ENCODE results near the gene SLC29A2. TPM values are rescaled to one million over a fixed set of nuclear protein-coding genes. Genes with fewer than 3 reads are reported as not detected.
"Not testable (repeated sequence)": the region's sequence is repeated elsewhere in the genome, so short reads cannot be mapped to it uniquely, and the experiment has no call there.

Gene SLC29A2
- total RNA-seq, 2 experiments from 2014 or later = 6.6 to 7.4 TPM

DNA sequence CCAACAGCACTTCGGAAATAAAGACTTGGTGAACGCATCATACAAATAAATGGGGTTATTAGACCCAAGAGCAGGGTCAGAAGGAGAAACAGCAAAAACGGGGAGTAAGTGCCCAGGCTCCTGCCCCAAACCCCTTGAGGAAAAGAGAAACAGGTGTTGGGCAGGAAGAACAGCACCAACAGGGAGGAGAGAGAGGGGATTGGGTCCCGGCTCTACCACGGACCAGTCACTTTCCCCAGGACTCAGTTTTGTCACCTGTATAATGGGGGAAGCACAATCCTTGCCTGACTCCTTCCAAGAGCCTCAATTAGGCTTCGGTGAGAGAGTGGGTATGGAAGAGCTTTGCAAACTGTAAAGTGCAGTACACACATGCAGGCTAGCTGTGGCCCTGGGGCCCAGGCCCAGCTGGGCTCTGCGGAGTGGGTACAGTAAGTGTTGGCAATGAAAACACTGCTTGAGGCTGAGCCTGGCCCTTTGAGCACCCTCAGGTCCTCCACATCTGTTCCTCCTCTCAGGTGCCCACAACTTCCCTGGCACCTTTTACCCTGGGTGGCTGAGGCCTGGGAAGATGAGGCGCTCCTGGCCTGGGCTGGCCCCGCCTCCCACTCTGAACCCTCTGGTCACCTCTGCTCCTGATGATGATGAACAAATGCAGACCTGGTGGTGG is 8.9 kb downstream of the SLC29A2 start:
- Mint-ChIP-seq H3K9me3 (no peaks in the 10 kb centered on the region), H3K27ac (no peak overlapping the region), H3K4me1 (ENCODE audit: low read depth) (no peaks in the 10 kb centered on the region), H3K36me3 (ENCODE audit: low read depth) (peaks cover 7% of the 10 kb centered on the region), H3K27me3 (ENCODE audit: low read depth) (no peaks in the 10 kb centered on the region), H3K4me3 (no peak overlapping the region)
- DNase-seq = no peak
- intact Hi-C loops (cut with micrococcal nuclease) = loop anchor here (1.0 kb wide), 1 partner anchor 27 kb away; no protein-coding TSS in a partner anchor
- CTCF ChIA-PET = interaction anchor here (0.8 to 1.7 kb wide), 7 partner anchors 8 to 60 kb away, joined by 3 to 13 read pairs (median 5); partner anchors contain the start of gene B4GAT1

DNA sequence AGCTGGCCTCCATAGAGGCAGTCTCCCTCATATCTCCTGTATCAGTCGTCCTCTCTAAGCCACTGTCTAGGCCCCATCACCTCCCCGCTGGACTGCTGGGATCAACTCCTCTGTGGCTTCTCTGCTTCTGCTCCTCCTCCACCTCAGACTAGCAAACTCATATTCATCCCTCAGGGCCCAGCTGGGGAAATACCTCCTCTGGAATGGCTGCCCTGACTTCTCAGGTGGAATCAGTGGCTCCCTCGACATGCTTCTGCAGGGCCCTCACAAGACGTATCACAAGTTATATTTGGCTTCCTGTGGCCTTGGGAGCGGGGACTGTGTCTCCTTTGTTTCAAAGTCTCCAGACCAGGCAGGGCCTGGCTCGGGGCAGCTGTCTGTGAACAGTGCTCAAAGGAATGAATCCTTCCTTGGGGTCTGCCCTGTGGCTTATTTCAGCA is 10.0 kb downstream of the SLC29A2 start:
- CTCF ChIA-PET = interaction anchor here (1.0 to 1.5 kb wide), 4 partner anchors 11 to 50 kb away, joined by 3 to 6 read pairs (median 4); no protein-coding TSS in a partner anchor
- H3K4me1 Mint-ChIP-seq (ENCODE audit: low read depth) = no peaks in the 10 kb centered on the region
- H3K27ac Mint-ChIP-seq = peak overlapping the region; percentile 24
- no peak for DNase-seq
- no peaks in the 10 kb centered on the region for H3K9me3 Mint-ChIP-seq
- peaks cover 6% of the 10 kb centered on the region for H3K36me3 Mint-ChIP-seq (ENCODE audit: low read depth)
- intact Hi-C loops (cut with micrococcal nuclease) = no loop called here
- no peak overlapping the region for H3K4me3 Mint-ChIP-seq
- H3K27me3 Mint-ChIP-seq (ENCODE audit: low read depth) = no peaks in the 10 kb centered on the region

DNA sequence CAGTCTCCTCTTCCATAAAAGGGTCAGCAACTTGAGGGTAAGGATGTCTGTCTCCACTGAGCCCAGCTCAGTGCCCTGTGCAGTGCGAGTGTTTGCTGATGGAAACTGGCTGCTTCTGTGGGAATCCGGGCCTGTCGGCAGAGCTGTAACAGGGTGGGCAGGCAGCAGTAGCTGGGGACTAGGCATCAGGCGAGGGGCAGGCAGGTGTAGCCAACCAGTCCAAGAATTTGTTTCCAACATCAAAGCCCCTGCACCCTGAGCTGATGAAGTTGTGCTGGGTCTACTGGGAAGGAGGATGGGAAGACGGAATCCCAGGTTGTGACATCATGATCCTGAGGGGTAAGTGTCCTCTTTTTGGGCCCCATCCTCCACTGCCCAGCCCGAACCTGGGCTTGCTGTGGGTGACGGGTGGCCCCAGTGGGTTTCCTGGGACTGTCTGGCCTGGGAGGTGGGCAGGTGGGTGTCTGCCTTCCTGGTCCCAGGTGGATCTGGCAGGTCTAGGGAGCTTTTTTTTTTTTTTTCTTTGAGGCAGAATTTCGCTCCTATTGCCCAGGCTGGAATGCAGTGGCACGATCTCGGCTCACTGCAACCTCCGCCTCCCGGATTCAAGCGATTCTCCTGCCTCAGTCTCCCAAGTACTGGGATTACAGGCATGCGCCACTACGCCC is 11.0 kb downstream of the SLC29A2 start:
- H3K4me3 Mint-ChIP-seq = no peak overlapping the region
- no peaks in the 10 kb centered on the region for H3K4me1 Mint-ChIP-seq (ENCODE audit: low read depth)
- intact Hi-C loops (cut with micrococcal nuclease) = no loop called here
- H3K9me3 Mint-ChIP-seq = no peaks in the 10 kb centered on the region
- H3K36me3 Mint-ChIP-seq (ENCODE audit: low read depth) = peaks cover 5% of the 10 kb centered on the region
- DNase-seq = no peak
- H3K27me3 Mint-ChIP-seq (ENCODE audit: low read depth) = no peaks in the 10 kb centered on the region
- no peak overlapping the region for H3K27ac Mint-ChIP-seq
- CTCF ChIA-PET = interaction anchor here (1.0 to 1.5 kb wide), 3 partner anchors 26 to 49 kb away, joined by 3 to 6 read pairs (median 4); no protein-coding TSS in a partner anchor

DNA sequence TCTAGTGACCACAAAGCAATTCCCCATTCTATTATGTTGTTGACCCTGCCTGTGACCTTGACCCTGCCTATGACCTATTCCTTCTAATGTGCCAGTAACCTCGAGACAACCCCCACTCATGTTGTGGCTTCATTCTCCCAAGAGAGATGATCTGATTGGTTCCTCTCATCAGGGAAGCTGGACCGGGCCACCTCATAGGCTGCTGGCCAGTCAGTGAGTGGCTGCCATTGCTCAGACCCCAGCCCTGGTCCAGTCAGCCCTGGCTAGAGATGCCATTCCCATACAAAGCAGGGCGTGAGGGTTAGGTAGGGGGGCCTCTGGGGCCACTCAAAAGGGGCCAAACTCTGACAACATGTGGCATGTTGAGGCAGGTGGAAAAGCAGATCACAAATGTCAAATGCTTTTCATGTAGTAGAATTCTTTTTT is 11.9 kb downstream of the SLC29A2 start:
- Mint-ChIP-seq H3K4me1 (ENCODE audit: low read depth) (no peaks in the 10 kb centered on the region), H3K27ac (no peak overlapping the region), H3K36me3 (ENCODE audit: low read depth) (peaks cover 1% of the 10 kb centered on the region), H3K27me3 (ENCODE audit: low read depth) (no peaks in the 10 kb centered on the region), H3K9me3 (no peaks in the 10 kb centered on the region), H3K4me3 (no peak overlapping the region)
- no peak for DNase-seq
- intact Hi-C loops (cut with micrococcal nuclease) = no loop called here
- CTCF ChIA-PET = no interaction called here

DNA sequence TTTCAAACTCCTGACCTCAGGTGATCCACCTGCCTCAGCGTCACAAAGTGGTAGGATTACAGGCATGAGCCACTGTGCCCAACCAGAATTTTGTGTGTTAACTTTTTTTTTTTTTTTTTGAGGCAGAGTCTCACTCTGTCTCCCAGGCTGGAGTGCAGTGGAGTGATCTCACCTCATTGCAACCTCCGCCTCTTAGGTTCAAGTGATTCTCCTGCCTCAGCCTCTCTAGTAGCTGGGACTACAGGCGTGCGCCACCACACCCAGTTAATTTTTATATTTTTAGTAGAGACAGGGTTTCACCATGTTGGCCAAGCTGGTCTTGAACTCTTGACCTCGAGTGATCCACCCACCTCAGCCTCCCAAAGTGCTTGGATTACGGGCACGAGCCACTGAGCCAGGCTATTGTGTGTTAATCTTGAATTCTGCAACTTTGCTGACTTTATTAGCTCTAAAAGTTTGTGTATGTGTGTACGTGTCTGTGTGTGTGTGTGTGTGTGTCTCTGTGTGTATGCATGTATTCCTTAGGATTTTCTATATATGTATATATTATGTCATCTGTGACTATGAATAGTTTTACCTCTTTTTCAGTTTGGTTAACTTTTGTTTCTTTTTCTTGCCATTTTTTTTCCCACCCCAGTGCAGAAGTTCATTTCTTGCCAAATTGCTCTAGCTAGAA is 20.9 kb downstream of the SLC29A2 start:
- DNase-seq; H3K4me3 Mint-ChIP-seq; intact Hi-C loops (cut with micrococcal nuclease); H3K9me3 Mint-ChIP-seq; H3K27me3 Mint-ChIP-seq (ENCODE audit: low read depth); H3K27ac Mint-ChIP-seq; H3K36me3 Mint-ChIP-seq (ENCODE audit: low read depth): not testable (repeated sequence)
- CTCF ChIA-PET = interaction anchor here (0.7 to 2.1 kb wide), 3 partner anchors 13 to 80 kb away, joined by 3 to 13 read pairs (median 6); no protein-coding TSS in a partner anchor
- peaks cover 18% of the 10 kb centered on the region for H3K4me1 Mint-ChIP-seq (ENCODE audit: low read depth)

DNA sequence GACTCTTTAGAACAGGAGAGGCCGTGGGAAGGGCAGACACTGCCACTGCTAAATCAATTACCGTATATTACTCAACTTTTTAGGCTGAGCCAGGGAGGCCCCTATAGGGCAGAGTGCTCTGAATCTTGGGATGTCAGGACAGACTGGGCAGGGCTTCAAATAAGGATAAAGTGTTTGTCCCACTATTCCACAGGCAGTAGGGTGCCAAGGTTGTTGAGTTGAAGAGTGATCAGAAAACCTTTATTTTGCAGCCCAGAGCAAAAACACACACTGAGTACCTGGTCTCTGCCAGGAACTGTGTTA is 22.5 kb downstream of the SLC29A2 start:
- no peaks in the 10 kb centered on the region for H3K9me3 Mint-ChIP-seq
- no peak overlapping the region for H3K27ac Mint-ChIP-seq
- H3K36me3 Mint-ChIP-seq (ENCODE audit: low read depth) = peaks cover 3% of the 10 kb centered on the region
- peaks cover 29% of the 10 kb centered on the region for H3K4me1 Mint-ChIP-seq (ENCODE audit: low read depth)
- H3K27me3 Mint-ChIP-seq (ENCODE audit: low read depth) = peaks cover 3% of the 10 kb centered on the region
- no peak overlapping the region for H3K4me3 Mint-ChIP-seq
- no peak for DNase-seq
- intact Hi-C loops (cut with micrococcal nuclease) = loop anchor here (5.0 kb wide), 3 partner anchors 38 to 268 kb away; partner anchors contain the start of genes MRPL11 and RBM14
- CTCF ChIA-PET = no interaction called here

DNA sequence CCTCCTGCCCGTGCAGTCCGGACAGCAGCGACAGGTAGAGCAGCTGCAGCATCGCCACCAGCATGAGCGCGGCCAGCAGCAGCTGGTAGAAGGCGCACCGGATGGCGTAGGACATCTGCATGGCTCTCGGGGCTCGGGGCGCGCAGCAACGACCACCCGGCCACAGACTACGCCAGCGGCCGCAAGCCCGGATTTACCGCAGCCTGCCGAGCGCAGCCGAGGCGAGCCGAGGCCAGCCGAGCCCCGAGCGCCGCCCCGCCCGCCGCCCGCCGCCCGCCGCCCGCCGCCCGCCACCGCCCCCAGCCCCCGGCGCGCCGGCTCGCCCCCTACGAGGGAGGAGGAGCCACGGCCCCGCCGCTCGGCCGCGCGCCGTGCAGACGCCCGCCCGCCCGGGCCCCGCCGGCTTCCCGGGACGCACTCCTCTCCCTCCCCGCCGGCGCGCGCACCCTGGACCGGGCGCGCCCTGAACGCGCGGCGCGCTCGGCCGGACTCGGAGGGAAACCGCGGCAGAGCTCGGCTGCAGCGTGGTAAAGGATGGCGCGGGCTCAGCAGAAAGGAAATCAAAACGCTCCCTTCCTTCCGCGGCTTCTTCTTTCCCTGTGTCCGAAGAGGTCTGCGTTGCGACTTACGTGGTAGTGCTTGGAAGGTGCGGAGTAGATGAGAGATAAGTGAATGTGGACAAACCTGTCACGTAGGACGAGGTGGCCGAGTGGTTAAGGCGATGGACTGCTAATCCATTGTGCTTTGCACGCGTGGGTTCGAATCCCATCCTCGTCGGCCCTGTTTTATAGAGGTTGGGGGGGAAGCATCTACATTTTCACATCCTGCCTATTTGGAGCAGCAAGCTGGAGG is 23.9 kb downstream of the SLC29A2 start, which contains the start of gene B4GAT1:
Gene B4GAT1, minus strand, starts transcription at position 205 of the 852 bp plus-strand sequence. Its CDS starts 84 bp downstream, at position 121.
- CTCF ChIA-PET = interaction anchor here (0.6 to 5.9 kb wide), 7 partner anchors 8 to 41 kb away, joined by 3 to 32 read pairs (median 4); partner anchors contain the start of gene SLC29A2
- Mint-ChIP-seq H3K4me1 (ENCODE audit: low read depth) (peaks cover 43% of the 10 kb centered on the region), H3K9me3 (no peaks in the 10 kb centered on the region), H3K4me3 (peak within 1 kb of the TSS; percentile 93), H3K27me3 (ENCODE audit: low read depth) (peaks cover 3% of the 10 kb centered on the region), H3K27ac (peak within 1 kb of the TSS; percentile 94), H3K36me3 (ENCODE audit: low read depth) (peaks cover 3% of the 10 kb centered on the region)
- DNase-seq = peak; percentile 93
- intact Hi-C loops (cut with micrococcal nuclease) = loop anchor here (5.0 kb wide), 3 partner anchors 40 to 270 kb away; partner anchors contain the start of genes MRPL11 and RBM14

DNA sequence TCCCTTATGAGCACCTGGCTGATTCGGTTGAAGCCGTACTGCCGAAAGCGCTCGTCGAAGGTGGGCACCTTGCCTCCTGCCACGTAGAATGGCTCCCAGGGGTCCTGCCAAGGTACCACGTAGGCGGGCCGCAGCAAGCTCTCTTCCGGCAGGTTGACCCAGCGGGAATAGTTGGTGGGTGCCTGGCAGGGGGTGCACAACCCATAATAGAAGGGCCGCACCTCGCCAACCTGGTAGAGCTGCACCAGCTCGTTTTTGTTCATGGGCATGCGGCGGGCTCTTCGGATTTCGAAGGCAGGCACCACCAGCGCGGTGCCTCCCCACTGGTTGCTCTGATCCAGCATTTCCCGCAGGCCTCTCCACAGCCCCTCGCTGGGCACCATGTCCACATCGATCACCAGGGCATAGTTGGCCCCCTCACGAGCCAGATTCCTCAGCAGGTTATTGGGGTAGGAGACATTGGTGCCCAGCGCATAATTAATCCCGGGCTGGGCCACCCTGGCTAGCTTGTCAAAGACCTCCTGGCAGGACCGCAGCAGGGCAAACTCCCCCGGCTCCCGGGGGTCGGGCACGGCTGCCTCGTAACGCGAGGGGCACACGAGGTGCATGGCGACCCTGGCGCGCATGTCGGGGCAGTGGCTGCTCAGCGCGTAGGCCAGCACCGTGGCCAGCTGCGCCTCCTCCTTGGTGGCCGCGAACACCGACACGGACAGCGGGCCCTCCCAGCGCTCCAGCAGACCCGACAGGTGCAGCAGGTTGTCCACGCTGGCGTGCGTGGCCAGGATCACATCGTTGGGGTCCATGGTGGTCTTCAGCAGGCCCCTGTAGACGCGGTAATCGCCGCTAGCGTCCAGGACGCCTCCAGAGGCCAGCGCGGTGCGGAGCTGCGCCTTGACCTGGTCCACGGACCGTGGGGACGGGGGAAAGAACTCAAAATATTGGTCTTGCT is 24.8 kb downstream of the SLC29A2 start:
- DNase-seq = no peak
- H3K27ac Mint-ChIP-seq = peak overlapping the region; percentile 63
- peak overlapping the region; percentile 93 for H3K4me3 Mint-ChIP-seq
- peaks cover 42% of the 10 kb centered on the region for H3K4me1 Mint-ChIP-seq (ENCODE audit: low read depth)
- no peaks in the 10 kb centered on the region for H3K9me3 Mint-ChIP-seq
- peaks cover 3% of the 10 kb centered on the region for H3K27me3 Mint-ChIP-seq (ENCODE audit: low read depth)
- CTCF ChIA-PET = interaction anchor here (2.1 to 5.9 kb wide), 3 partner anchors 17 to 40 kb away, joined by 7 to 32 read pairs (median 15); no protein-coding TSS in a partner anchor
- intact Hi-C loops (cut with micrococcal nuclease) = loop anchor here (5.0 kb wide), 3 partner anchors 41 to 271 kb away; partner anchors contain the start of genes MRPL11 and RBM14
- H3K36me3 Mint-ChIP-seq (ENCODE audit: low read depth) = peaks cover 4% of the 10 kb centered on the region

DNA sequence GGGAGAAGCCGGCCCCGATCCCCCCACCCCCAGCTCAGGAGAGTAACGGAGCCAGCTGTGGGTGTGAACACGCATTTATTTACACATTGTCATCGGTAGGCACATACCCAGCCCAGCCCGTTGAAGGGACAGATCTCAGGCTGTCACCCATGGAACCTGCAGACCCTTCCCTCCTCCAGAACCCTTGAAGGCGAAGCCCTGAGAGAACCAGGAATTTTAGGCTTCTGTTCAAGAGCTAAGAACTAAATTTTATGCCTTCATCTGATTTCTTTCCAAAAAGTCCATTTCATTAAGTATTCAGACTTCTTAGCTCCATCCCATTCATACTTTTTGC is 26.3 kb downstream of the SLC29A2 start:
- peaks cover 9% of the 10 kb centered on the region for H3K36me3 Mint-ChIP-seq (ENCODE audit: low read depth)
- intact Hi-C loops (cut with micrococcal nuclease) = loop anchor here (1.0 to 5.0 kb wide), 9 partner anchors 9 to 272 kb away; partner anchors contain the start of genes MRPL11, RBM14, RIN1 and SLC29A2
- H3K4me1 Mint-ChIP-seq (ENCODE audit: low read depth) = peaks cover 42% of the 10 kb centered on the region
- H3K27ac Mint-ChIP-seq = peak overlapping the region; percentile 85
- peaks cover 3% of the 10 kb centered on the region for H3K27me3 Mint-ChIP-seq (ENCODE audit: low read depth)
- DNase-seq = no peak
- no peaks in the 10 kb centered on the region for H3K9me3 Mint-ChIP-seq
- H3K4me3 Mint-ChIP-seq = peak overlapping the region; percentile 93
- CTCF ChIA-PET = interaction anchor here (0.5 to 5.9 kb wide), 6 partner anchors 9 to 465 kb away, joined by 3 to 32 read pairs (median 4); partner anchors contain the start of gene RIN1

DNA sequence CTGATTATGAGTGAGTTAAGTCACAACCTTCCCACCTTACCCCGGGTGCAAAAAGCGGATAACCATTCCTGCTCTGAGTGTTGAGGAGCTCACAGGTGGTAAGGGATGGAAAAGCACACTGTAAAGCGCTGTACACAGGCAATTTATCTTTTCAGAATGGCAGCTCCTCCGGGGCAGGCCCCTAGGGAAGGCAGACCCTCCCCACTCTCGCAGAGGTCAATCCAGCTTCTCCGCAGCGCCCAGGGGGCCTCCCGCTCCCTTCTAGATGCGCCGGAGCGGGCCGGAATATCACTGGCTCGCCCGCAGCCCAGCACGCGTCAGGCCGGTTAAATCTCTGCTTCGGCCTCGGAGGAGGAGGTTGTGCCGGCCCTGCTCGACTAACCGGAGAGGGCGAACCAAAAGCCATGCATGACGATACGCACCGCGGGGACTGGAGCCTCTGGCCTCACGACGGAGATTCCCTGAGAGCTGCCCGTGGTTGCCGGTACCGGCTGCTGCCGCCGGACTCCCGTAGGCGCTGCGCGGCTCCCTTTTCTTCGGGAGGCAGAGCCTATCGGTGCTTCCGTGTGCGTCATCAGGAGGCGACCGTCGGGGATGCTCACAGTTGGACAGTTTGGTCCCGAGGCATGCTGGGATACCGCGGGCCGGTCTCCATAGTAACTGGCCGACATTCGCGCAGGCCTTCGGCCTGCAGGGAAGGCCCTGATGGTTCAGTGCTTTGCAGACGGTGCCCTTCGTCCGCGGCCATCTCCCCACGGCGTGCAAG is 26.8 kb downstream of the SLC29A2 start, which contains the start of gene BRMS1:
Gene BRMS1, minus strand, starts transcription at position 555 of the 766 bp plus-strand sequence. CDS start 2,870 bp downstream, outside the sequence.
- peaks cover 42% of the 10 kb centered on the region for H3K4me1 Mint-ChIP-seq (ENCODE audit: low read depth)
- H3K4me3 Mint-ChIP-seq = peak within 1 kb of the TSS; percentile 93
- DNase-seq = peak; percentile 99
- CTCF ChIA-PET = interaction anchor here (0.6 to 5.9 kb wide), 5 partner anchors 8 to 44 kb away, joined by 3 to 32 read pairs (median 4); partner anchors contain the start of gene RIN1
- H3K27ac Mint-ChIP-seq = peak within 1 kb of the TSS; percentile 85
- intact Hi-C loops (cut with micrococcal nuclease) = loop anchor here (1.0 to 5.0 kb wide), 9 partner anchors 8 to 273 kb away; partner anchors contain the start of genes MRPL11, RBM14, RIN1 and SLC29A2
- H3K9me3 Mint-ChIP-seq = no peaks in the 10 kb centered on the region
- peaks cover 11% of the 10 kb centered on the region for H3K36me3 Mint-ChIP-seq (ENCODE audit: low read depth)
- peaks cover 3% of the 10 kb centered on the region for H3K27me3 Mint-ChIP-seq (ENCODE audit: low read depth)
